Motor neuron (in vitro differentiated cells): ENCODE measurements around the gene ADCY5. TPM values are rescaled to one million over a fixed set of nuclear protein-coding genes. Genes with fewer than 3 reads are reported as not detected.
A peak's percentile ranks its signal among the peaks of the same experiment; 100 is the strongest.

Source experiments
- ATAC-seq, 8 experiments: fragments of 200-7000 bp; cut with Tn5 transposase; replicated peaks in 6 of 8; 2 replicates each; pipeline ENCODE4 v1.8.0; 2021; ENCODE audit warnings: mild to moderate bottlenecking in 8 of 8, moderate library complexity in 8 of 8
- H3K27ac ChIP-seq, 2 donors: fragments of 250-450 bp; sonication (Bioruptor Pico); 2 replicates each; pipeline ENCODE4 v1.9.0; 2021; ENCODE audit warnings: antibody characterized with exemption in 2 of 2, mild to moderate bottlenecking in 2 of 2, moderate library complexity in 1 of 2
- H3K4me1 ChIP-seq, 2 donors: fragments of 250-450 bp; sonication (Bioruptor Pico); replicated peaks in 1 of 2; 2 replicates each; pipeline ENCODE4 v1.6.1; 2021; ENCODE audit warnings: antibody characterized with exemption in 2 of 2, mild to moderate bottlenecking in 2 of 2, moderate library complexity in 1 of 2
- H3K4me3 ChIP-seq, 5 donors: fragments of 250-450 bp; sonication (Bioruptor Pico); 2 replicates each; pipeline ENCODE4 v1.9.0; 2021; ENCODE audit warnings: antibody characterized with exemption in 5 of 5, mild to moderate bottlenecking in 5 of 5, moderate library complexity in 4 of 5
- WGBS, 10 experiments: fragments of 450-650 bp; shearing (Covaris generic); methylation state at CpG; one replicate each; pipeline ENCODE4 v1.0.0; 2022; 5-methylcytosine and 5-hydroxymethylcytosine counted together
- in situ Hi-C, 9 experiments: fragments of 400-800 bp; cut with MboI; loops; one replicate each; pipeline ENCODE4 v1.15.0; 2021; ENCODE audit warnings: low sequenced_read_pairs in 9 of 9, low pct_unique_long_range_greater_than_20kb in 2 of 9; ENCODE audit not compliant: unreplicated experiment in 9 of 9
- total RNA-seq, 8 experiments: library from RNA; unstranded; fragments of 300-600 nt; gene quantifications; 2 replicates each; pipeline versions ENCODE4 v1.2.3 to v1.2.4, GENCODE V29; 2022

The ADCY5 gene
- total RNA-seq, 8 experiments from 2014 or later: 0.49 to 14.4 (median 8.2) TPM

DNA sequence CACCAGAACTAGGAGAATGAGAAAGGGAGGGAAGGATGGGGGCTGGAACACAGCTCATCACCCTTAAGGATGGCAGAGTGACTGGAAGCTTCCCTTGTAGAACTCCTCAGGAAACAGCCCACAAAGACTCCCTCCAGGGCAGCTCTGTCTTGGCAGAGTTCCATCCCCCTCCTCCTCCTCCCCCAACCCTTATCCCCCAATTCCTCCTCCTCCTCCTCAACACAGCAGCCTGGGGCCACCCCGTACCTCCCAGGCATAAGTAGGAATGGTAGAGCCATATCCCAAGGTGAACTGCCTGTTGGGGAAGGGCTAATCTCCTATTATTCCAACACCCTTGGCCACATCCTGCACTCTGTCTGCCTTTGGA lies 38.8 kb downstream of the ADCY5 start:
- WGBS, 10 experiments: no CpG with 5 or more reads among the region's 1 CpG
- in situ Hi-C loops: no loop called here
- Histone ChIP-seq H3K4me1 (peaks cover 18 to 28% of the 10 kb centered on the region in 2 donors), H3K4me3 (no peak overlapping the region), H3K27ac (no peak overlapping the region)
- peak in 1 of 8 experiments; percentile 3 for ATAC-seq

DNA sequence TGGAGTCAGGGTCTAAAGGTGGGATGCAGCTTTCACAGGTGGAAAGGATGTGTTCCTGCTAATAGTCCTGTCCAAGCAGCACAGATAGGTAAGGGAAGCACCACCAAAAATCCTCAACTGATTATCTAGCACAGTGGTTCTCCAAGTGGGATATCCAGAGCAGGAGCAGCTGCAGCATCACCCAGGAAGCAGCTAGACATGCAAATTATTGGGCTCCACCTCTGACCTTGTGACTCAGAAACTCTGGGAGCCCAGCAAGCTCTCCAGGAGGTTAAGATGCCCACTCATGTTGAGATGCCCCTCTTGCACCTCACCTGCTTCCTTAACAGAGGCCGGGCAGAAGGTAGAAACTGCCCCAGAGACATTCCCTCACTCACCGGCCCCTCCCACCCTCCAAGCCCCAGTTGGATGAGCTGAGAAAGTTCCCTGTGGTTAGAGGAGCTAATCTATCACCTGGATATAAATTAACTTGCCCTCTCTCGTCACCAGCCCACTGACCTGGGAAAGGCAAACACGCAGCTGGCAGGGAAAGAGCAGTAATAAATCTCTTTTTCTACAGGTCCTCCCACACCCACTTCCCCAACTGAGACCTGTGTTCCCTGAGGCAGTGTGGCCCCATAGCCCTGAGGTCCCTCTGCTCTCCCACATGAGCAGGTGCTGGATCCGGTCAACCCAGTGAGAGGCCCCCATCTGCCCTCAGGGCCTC lies 39.3 kb downstream of the ADCY5 start:
- WGBS, 10 experiments: 15 to 58% (median 30%) methylated on average over 2 to 5 of the region's 5 CpGs; no CpG with 5 or more reads in 7 of the 10 experiments

DNA sequence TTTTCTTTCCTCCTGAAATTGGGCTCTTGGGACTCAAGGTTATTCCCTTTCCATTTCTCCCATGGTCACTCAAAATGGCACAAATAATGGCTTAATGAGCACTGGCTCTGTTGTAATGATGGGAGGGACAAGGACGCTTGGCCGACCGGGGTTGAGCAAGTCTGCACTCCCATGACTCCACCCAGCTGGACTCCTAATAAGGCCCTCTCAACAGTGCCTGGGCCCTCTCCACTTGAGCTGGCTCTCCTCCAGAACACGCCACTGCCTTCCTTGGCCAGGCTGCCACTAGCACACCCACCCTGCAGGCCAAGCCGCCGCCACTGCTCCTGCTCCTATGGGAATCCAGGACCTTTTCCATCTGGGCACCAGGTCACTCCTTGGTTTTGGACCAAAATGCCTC lies 42.3 kb downstream of the ADCY5 start:
- in situ Hi-C loops: no loop called here

More for the DNA sequence above, 39.3 kb downstream of the ADCY5 start:
- in situ Hi-C loops: no loop called here
- Histone ChIP-seq H3K4me3 (no peak overlapping the region), H3K27ac (no peak overlapping the region), H3K4me1 (peaks cover 18 to 28% of the 10 kb centered on the region in 2 donors)
- peak in 5 of 8 experiments; percentile 33 to 88 (median 73) for ATAC-seq

DNA sequence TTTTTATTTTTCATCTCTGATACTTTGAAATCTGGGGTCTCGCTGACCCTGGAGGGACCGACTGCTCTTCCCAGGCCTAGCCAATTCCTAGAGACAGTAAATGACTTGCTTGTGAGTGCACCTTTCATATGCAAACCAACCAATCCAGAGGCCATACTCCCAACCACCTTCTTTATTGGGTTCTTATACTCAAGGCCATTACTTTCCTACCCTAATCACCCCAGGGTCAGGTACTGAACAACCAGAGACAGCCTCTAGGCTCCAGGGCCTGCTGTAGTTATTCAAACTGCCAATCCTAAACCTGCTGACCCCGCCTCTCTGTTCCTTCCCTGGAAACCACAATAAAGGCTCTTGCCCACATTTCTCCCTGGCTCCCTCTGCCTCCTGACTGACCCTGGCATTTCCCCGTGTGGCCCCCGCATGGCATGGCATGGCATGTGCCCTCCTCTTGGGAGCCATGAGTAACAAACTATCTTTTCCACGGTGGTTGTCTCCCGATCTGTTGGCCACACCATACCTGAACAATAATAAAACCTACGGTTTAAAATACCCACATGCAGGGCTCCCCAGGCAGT lies 42.9 kb downstream of the ADCY5 start:
- no peak overlapping the region for H3K27ac ChIP-seq
- no peak overlapping the region for H3K4me3 ChIP-seq
- in situ Hi-C loops: no loop called here
- ATAC-seq: no peak
- 81 to 100% (median 86%) methylated on average over 1 to 4 of the region's 8 CpGs; no CpG with 5 or more reads in 2 of the 10 experiments for WGBS, 10 experiments
- H3K4me1 ChIP-seq: peaks cover 13 to 18% of the 10 kb centered on the region in 2 donors

More for the DNA sequence above, 42.3 kb downstream of the ADCY5 start:
- 17 to 80% (median 44%) methylated on average over 1 to 5 of the region's 6 CpGs; no CpG with 5 or more reads in 6 of the 10 experiments for WGBS, 10 experiments
- no peak overlapping the region for H3K4me3 ChIP-seq
- ATAC-seq: peak in 3 of 8 experiments; percentile 54 to 71 (median 63)
- H3K27ac ChIP-seq: no peak overlapping the region
- H3K4me1 ChIP-seq: peaks cover 18 to 19% of the 10 kb centered on the region in 2 donors

GRCh38 chr3:123405021-123405420 lies 43.9 kb downstream of the ADCY5 start:
- Histone ChIP-seq H3K4me3 (no peak overlapping the region), H3K4me1 (peaks cover 10 to 13% of the 10 kb centered on the region in 2 donors), H3K27ac (no peak overlapping the region)
- in situ Hi-C loops: no loop called here
- 40 to 100% (median 85%) methylated on average over 2 to 6 of the region's 11 CpGs; no CpG with 5 or more reads in 5 of the 10 experiments for WGBS, 10 experiments
- ATAC-seq: peak in 1 of 8 experiments; percentile 35

- ATAC-seq: no peak
- Histone ChIP-seq H3K4me3 (no peak overlapping the region), H3K4me1 (peaks cover 4 to 7% of the 10 kb centered on the region in 2 donors), H3K27ac (no peak overlapping the region)
- 0 to 83% (median 74%) methylated on average over 1 to 2 of the region's 3 CpGs; no CpG with 5 or more reads in 4 of the 10 experiments for WGBS, 10 experiments
- in situ Hi-C loops: no loop called here
These were observed 44.5 kb downstream of the ADCY5 start for GRCh38 chr3:123404391-123404790.

DNA sequence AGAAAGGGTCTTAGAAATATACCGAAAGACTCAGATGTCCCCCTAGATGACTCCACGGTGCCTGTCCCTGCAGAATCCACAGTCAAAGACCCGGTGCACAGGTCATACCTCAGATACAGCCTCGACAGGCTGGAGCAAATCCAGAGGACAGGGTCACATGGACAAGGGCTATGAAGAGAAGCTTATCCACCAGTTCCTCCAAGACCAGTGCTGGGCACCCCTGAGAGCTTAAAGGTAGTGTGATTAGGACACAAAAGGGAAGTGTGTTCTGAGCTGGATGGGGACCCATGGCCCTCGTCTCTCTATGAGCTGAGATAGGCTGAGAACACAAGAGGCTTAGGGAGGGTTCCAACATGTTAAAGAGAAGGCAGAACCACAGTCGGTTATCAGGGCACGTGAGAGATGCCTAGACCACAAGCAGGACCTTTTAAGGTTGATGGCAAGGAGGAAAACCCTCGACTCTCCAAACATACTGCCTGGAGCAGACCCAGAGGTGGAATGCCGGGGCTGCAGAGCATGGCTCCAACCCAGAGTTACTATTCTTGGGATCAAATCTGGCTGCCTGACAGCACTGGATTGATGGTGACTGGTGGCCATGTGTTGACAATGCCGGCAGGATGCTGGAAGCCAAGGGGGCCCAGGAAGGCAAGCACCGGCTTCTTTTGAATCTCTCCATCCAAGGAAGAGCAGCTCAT lies 46.9 kb downstream of the ADCY5 start:
- 0 to 100% (median 78%) methylated on average over 1 to 4 of the region's 11 CpGs; no CpG with 5 or more reads in 2 of the 10 experiments for WGBS, 10 experiments
- peaks cover 2 to 3% of the 10 kb centered on the region in 2 donors for H3K4me1 ChIP-seq

GRCh38 chr3:123400169-123400568 lies 48.7 kb downstream of the ADCY5 start:
- 80 to 100% (median 100%) methylated on average over 1 to 3 of the region's 3 CpGs; no CpG with 5 or more reads in 3 of the 10 experiments for WGBS, 10 experiments
- no peak for ATAC-seq
- in situ Hi-C loops: no loop called here
- Histone ChIP-seq H3K4me3 (no peak overlapping the region), H3K4me1 (peaks cover 0 to 5% of the 10 kb centered on the region in 2 donors), H3K27ac (no peak overlapping the region)

More for the DNA sequence above, 46.9 kb downstream of the ADCY5 start:
- in situ Hi-C loops: no loop called here
- no peak overlapping the region for H3K4me3 ChIP-seq
- ATAC-seq: no peak
- H3K27ac ChIP-seq: no peak overlapping the region

DNA sequence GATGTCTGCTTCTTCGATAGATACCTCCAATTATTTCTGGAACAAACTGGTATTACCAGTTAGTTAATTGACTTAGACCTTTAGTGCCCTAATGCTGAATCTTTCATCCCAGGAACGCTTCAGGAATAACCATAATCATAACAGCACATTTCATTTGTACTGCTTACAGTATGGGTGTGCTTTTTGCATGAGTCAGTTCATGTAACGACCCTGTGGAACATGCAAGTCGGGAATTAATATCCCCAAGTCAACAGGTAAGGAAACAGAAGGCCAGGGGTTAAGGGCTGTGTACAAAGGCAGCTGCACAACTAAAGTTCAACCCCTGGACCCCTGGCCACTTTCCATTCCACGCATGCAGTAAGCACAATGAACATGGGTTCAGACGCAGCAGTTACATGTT lies 49.2 kb downstream of the ADCY5 start:
- no peak for ATAC-seq
- H3K27ac ChIP-seq: no peak overlapping the region
- H3K4me3 ChIP-seq: no peak overlapping the region
- H3K4me1 ChIP-seq: peaks cover 0 to 5% of the 10 kb centered on the region in 2 donors
- WGBS, 10 experiments: 0 to 100% (median 81%) methylated on average over 1 to 6 of the region's 6 CpGs
- in situ Hi-C loops: no loop called here

- in situ Hi-C loops: no loop called here
These were observed 50.7 kb downstream of the ADCY5 start for GRCh38 chr3:123397921-123398785.

GRCh38 chr3:123397050-123397590 lies 51.8 kb downstream of the ADCY5 start:
- in situ Hi-C loops: no loop called here
- peak in 2 of 8 experiments; percentile 16 to 44 for ATAC-seq
- no peak overlapping the region for H3K4me3 ChIP-seq
- 83 to 100% (median 96%) methylated on average over 2 to 3 of the region's 5 CpGs; no CpG with 5 or more reads in 6 of the 10 experiments for WGBS, 10 experiments
- H3K27ac ChIP-seq: no peak overlapping the region
- H3K4me1 ChIP-seq: peaks cover 0 to 9% of the 10 kb centered on the region in 2 donors

More at GRCh38 chr3:123397921-123398785, 50.7 kb downstream of the ADCY5 start:
- 19 to 90% (median 67%) methylated on average over 1 to 10 of the region's 13 CpGs; no CpG with 5 or more reads in 2 of the 10 experiments for WGBS, 10 experiments
- Histone ChIP-seq H3K27ac (no peak overlapping the region), H3K4me3 (no peak overlapping the region), H3K4me1 (peaks cover 0 to 5% of the 10 kb centered on the region in 2 donors)
- ATAC-seq: no peak
